ENCODE data around the gene MIS12. TPM values are rescaled to one million over a fixed set of nuclear protein-coding genes. Genes with fewer than 3 reads are reported as not detected.

MIS12 gene
- total and polyA plus RNA-seq, 2 of the 4 experiments (the other 2 are of a cell fraction), result 7.5 to 11.7 TPM

DNA sequence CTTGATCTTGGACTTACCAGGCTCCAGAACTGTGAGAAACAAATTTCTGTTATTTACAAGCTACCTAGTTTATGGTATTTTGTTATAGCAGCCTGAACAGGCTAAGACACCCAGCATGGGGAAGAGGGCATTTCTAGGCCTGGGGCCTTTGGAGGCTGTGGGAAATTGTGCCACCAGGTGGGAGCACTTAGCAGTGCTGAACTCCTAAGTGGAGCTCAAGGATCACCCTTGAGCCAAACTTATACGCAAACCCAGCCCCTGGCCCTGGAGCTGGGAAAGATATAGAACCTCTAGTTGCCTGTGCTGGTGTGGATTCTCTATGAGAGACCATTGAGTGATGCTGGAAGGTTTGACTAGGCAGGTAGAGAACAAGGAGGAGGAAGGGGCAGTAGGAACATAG lies 36.1 kb downstream of the MIS12 start:
- POLR2A ChIA-PET (ENCODE audit: unreplicated experiment), result no interaction called here
- H4K91ac ChIP-seq (ENCODE audit: insufficient read depth, low read depth, low read length), result 0 out of 2 replicates have a peak overlapping the region, but pooled peaks have one; percentile 4

More for the DNA sequence above, 36.1 kb downstream of the MIS12 start:
- Histone ChIP-seq H2BK5ac (ENCODE audit: low read depth, low read length, poor library complexity, severe bottlenecking) (no peak overlapping the region), H3K27ac (ENCODE audit: insufficient read depth, low read length) (no peak overlapping the region), H3K9me3 (ENCODE audit: control insufficient read depth, insufficient read depth, low read length) (no peaks in the 10 kb centered on the region), H3K27me3 (ENCODE audit: control insufficient read depth, insufficient read depth, low read length) (no peaks in the 10 kb centered on the region), H3K36me3 (ENCODE audit: control insufficient read depth, insufficient read depth, low read length) (peaks cover 12% of the 10 kb centered on the region), H3K4me1 (ENCODE audit: control insufficient read depth, insufficient read depth, low read length) (peaks cover 20% of the 10 kb centered on the region), H2BK20ac (ENCODE audit: low read depth, low read length) (no peak overlapping the region), H2AFZ (replicated peaks; ENCODE audit: low read length, poor library complexity) (no peak overlapping the region), H3K79me1 (ENCODE audit: low read depth in 1 of 2, low read length in 2 of 2) (peaks cover 8 to 30% of the 10 kb centered on the region in 2 experiments), H3K4ac (ENCODE audit: low read depth, low read length) (peak overlapping the region; percentile 3; the same call in 1 of the 2 replicates), H4K20me1 (ENCODE audit: insufficient read depth, low read length) (no peaks in the 10 kb centered on the region), H3K56ac (ENCODE audit: extremely low read depth, insufficient read depth, low read length) (no peak overlapping the region), H3K14ac (replicated peaks; ENCODE audit: low read depth, low read length) (no peak overlapping the region), H2AK5ac (ENCODE audit: low read depth, low read length) (peak overlapping the region; percentile 27; the same call in 1 of the 2 replicates), H4K8ac (ENCODE audit: low read depth in 2 of 2, low read length in 2 of 2) (no peak overlapping the region), H3K4me2 (ENCODE audit: low read depth, low read length) (no peak overlapping the region), H3K9ac (ENCODE audit: low read depth, low read length) (no peak overlapping the region), H3K4me3 (ENCODE audit: insufficient read depth, low read depth, low read length) (no peak overlapping the region), H3K23ac (ENCODE audit: low read depth, low read length) (no peak overlapping the region), H2BK15ac (ENCODE audit: low read depth, low read length) (0 out of 3 replicates have a peak overlapping the region, but pooled peaks have one; percentile 50), H2AK9ac (replicated peaks; ENCODE audit: low read depth, low read length, poor library complexity) (no peak overlapping the region), H4K5ac (ENCODE audit: low read depth, low read length) (no peak overlapping the region), H3K9me1 (ENCODE audit: insufficient read depth, low read length) (peaks cover 33% of the 10 kb centered on the region), H2BK120ac (ENCODE audit: low read depth, low read length) (no peak overlapping the region), H3K18ac (ENCODE audit: low read depth, low read length) (no peak overlapping the region)
- no TSS peak for BruUV-seq (replicated peaks)
- DNase-seq (no peak), ATAC-seq (ENCODE audit: low read depth) (no peak)
- no CpG with 5 or more reads among the region's 1 CpG for WGBS, 2 experiments (ENCODE audit: extremely low coverage in 2 of 2, insufficient read length in 1 of 2)
- intact Hi-C loops (cut with micrococcal nuclease), result no loop called here
- dilution Hi-C loops (cut with HindIII; ENCODE audit: low sequenced_read_pairs, unreplicated experiment), result no loop called here
- CTCF ChIA-PET, result no interaction called here
- in situ Hi-C loops (cut with MboI; ENCODE audit: low sequenced_read_pairs), result no loop called here
- TF ChIP-seq CEBPB (IDR thresholded peaks at IDR 0.05; ENCODE audit: low read depth, low read length) (no peak), MAFK (IDR thresholded peaks at IDR 0.05; ENCODE audit: low read depth, low read length) (no peak), RCOR1 (IDR thresholded peaks at IDR 0.05; ENCODE audit: insufficient replicate concordance, low read length) (no peak), POLR2A (IDR thresholded peaks at IDR 0.05; ENCODE audit: low read depth, low read length) (no peak)
- TF ChIP-seq, protein P1, sequence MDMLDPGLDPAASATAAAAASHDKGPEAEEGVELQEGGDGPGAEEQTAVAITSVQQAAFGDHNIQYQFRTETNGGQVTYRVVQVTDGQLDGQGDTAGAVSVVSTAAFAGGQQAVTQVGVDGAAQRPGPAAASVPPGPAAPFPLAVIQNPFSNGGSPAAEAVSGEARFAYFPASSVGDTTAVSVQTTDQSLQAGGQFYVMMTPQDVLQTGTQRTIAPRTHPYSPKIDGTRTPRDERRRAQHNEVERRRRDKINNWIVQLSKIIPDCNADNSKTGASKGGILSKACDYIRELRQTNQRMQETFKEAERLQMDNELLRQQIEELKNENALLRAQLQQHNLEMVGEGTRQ (IDR thresholded peaks at IDR 0.05; ENCODE audit: low read depth, low read length), result no peak

Data from IMR-90 (cell line).